ENCODE results near the gene MRNIP.

Gene MRNIP

GRCh38 chr5:179886190-179886911, 27.7 kb upstream of the MRNIP start:
- H3K4me1 ChIP-seq (ENCODE audit: insufficient read depth, low read length), result peaks cover 6% of the 10 kb centered on the region
- H3K9me3 ChIP-seq (ENCODE audit: low read length), result no peaks in the 10 kb centered on the region
- H3K4me3 ChIP-seq (ENCODE audit: low read depth in 1 of 2, low read length in 2 of 2), result no peak overlapping the region
- H3K9ac ChIP-seq (ENCODE audit: low read length), result no peak overlapping the region
- peaks cover 70% of the 10 kb centered on the region for H3K36me3 ChIP-seq (ENCODE audit: insufficient read depth, low read length)
- no peaks in the 10 kb centered on the region for H3K27me3 ChIP-seq (ENCODE audit: control insufficient read depth in 1 of 2, insufficient read depth in 2 of 2, low read length in 2 of 2)
- H3K27ac ChIP-seq (ENCODE audit: low read depth, low read length), result no peak overlapping the region

GRCh38 chr5:179885491-179886090, 27.0 kb upstream of the MRNIP start:
- H3K4me1 ChIP-seq (ENCODE audit: insufficient read depth, low read length), result peaks cover 6% of the 10 kb centered on the region
- H3K9ac ChIP-seq (ENCODE audit: low read length), result no peak overlapping the region
- no peaks in the 10 kb centered on the region for H3K9me3 ChIP-seq (ENCODE audit: low read length)
- H3K4me3 ChIP-seq (ENCODE audit: low read depth in 1 of 2, low read length in 2 of 2), result no peak overlapping the region
- H3K36me3 ChIP-seq (ENCODE audit: insufficient read depth, low read length), result peaks cover 63% of the 10 kb centered on the region
- H3K27me3 ChIP-seq (ENCODE audit: control insufficient read depth in 1 of 2, insufficient read depth in 2 of 2, low read length in 2 of 2), result no peaks in the 10 kb centered on the region
- no peak overlapping the region for H3K27ac ChIP-seq (ENCODE audit: low read depth, low read length)

GRCh38 chr5:179883163-179883562, 24.5 kb upstream of the MRNIP start:
- no peak overlapping the region for H3K9ac ChIP-seq (ENCODE audit: low read length)
- no peaks in the 10 kb centered on the region for H3K9me3 ChIP-seq (ENCODE audit: low read length)
- no peak overlapping the region for H3K27ac ChIP-seq (ENCODE audit: low read depth, low read length)
- H3K4me3 ChIP-seq (ENCODE audit: low read depth in 1 of 2, low read length in 2 of 2), result no peak overlapping the region
- H3K4me1 ChIP-seq (ENCODE audit: insufficient read depth, low read length), result peaks cover 6% of the 10 kb centered on the region
- H3K27me3 ChIP-seq (ENCODE audit: control insufficient read depth in 1 of 2, insufficient read depth in 2 of 2, low read length in 2 of 2), result no peaks in the 10 kb centered on the region
- H3K36me3 ChIP-seq (ENCODE audit: insufficient read depth, low read length), result peaks cover 57% of the 10 kb centered on the region

GRCh38 chr5:179882338-179882737, 23.7 kb upstream of the MRNIP start:
- no peaks in the 10 kb centered on the region for H3K9me3 ChIP-seq (ENCODE audit: low read length)
- H3K36me3 ChIP-seq (ENCODE audit: insufficient read depth, low read length), result peaks cover 56% of the 10 kb centered on the region
- no peaks in the 10 kb centered on the region for H3K27me3 ChIP-seq (ENCODE audit: control insufficient read depth in 1 of 2, insufficient read depth in 2 of 2, low read length in 2 of 2)
- H3K4me1 ChIP-seq (ENCODE audit: insufficient read depth, low read length), result peaks cover 6% of the 10 kb centered on the region
- H3K27ac ChIP-seq (ENCODE audit: low read depth, low read length), result no peak overlapping the region
- no peak overlapping the region for H3K9ac ChIP-seq (ENCODE audit: low read length)
- H3K4me3 ChIP-seq (ENCODE audit: low read depth in 1 of 2, low read length in 2 of 2), result no peak overlapping the region

GRCh38 chr5:179880848-179881590, 22.4 kb upstream of the MRNIP start:
- no peak overlapping the region for H3K9ac ChIP-seq (ENCODE audit: low read length)
- no peaks in the 10 kb centered on the region for H3K9me3 ChIP-seq (ENCODE audit: low read length)
- H3K36me3 ChIP-seq (ENCODE audit: insufficient read depth, low read length), result peaks cover 42% of the 10 kb centered on the region
- no peaks in the 10 kb centered on the region for H3K27me3 ChIP-seq (ENCODE audit: control insufficient read depth in 1 of 2, insufficient read depth in 2 of 2, low read length in 2 of 2)
- H3K4me3 ChIP-seq (ENCODE audit: low read depth in 1 of 2, low read length in 2 of 2), result no peak overlapping the region
- H3K27ac ChIP-seq (ENCODE audit: low read depth, low read length), result no peak overlapping the region
- peaks cover 1% of the 10 kb centered on the region for H3K4me1 ChIP-seq (ENCODE audit: insufficient read depth, low read length)

GRCh38 chr5:179880066-179880650, 21.5 kb upstream of the MRNIP start:
- Histone ChIP-seq H3K9me3 (ENCODE audit: low read length) (no peaks in the 10 kb centered on the region), H3K4me1 (ENCODE audit: insufficient read depth, low read length) (no peaks in the 10 kb centered on the region), H3K36me3 (ENCODE audit: insufficient read depth, low read length) (peaks cover 47% of the 10 kb centered on the region), H3K27ac (ENCODE audit: low read depth, low read length) (no peak overlapping the region), H3K4me3 (ENCODE audit: low read depth in 1 of 2, low read length in 2 of 2) (no peak overlapping the region), H3K9ac (ENCODE audit: low read length) (no peak overlapping the region), H3K27me3 (ENCODE audit: control insufficient read depth in 1 of 2, insufficient read depth in 2 of 2, low read length in 2 of 2) (no peaks in the 10 kb centered on the region)

- Histone ChIP-seq H3K9me3 (ENCODE audit: low read length) (no peaks in the 10 kb centered on the region), H3K27ac (ENCODE audit: low read depth, low read length) (no peak overlapping the region), H3K36me3 (ENCODE audit: insufficient read depth, low read length) (peaks cover 49% of the 10 kb centered on the region), H3K9ac (ENCODE audit: low read length) (no peak overlapping the region), H3K4me3 (ENCODE audit: low read depth in 1 of 2, low read length in 2 of 2) (no peak overlapping the region), H3K27me3 (ENCODE audit: control insufficient read depth in 1 of 2, insufficient read depth in 2 of 2, low read length in 2 of 2) (no peaks in the 10 kb centered on the region), H3K4me1 (ENCODE audit: insufficient read depth, low read length) (no peaks in the 10 kb centered on the region)
Measured at GRCh38 chr5:179879690-179880010, 21.0 kb upstream of the MRNIP start.

- Histone ChIP-seq H3K4me1 (ENCODE audit: insufficient read depth, low read length) (no peaks in the 10 kb centered on the region), H3K4me3 (ENCODE audit: low read depth in 1 of 2, low read length in 2 of 2) (no peak overlapping the region), H3K36me3 (ENCODE audit: insufficient read depth, low read length) (peaks cover 49% of the 10 kb centered on the region), H3K27me3 (ENCODE audit: control insufficient read depth in 1 of 2, insufficient read depth in 2 of 2, low read length in 2 of 2) (no peaks in the 10 kb centered on the region), H3K27ac (ENCODE audit: low read depth, low read length) (no peak overlapping the region), H3K9ac (ENCODE audit: low read length) (no peak overlapping the region), H3K9me3 (ENCODE audit: low read length) (no peaks in the 10 kb centered on the region)
Measured at GRCh38 chr5:179879003-179879689, 20.5 kb upstream of the MRNIP start.

GRCh38 chr5:179878222-179879002, 19.8 kb upstream of the MRNIP start:
- no peak overlapping the region for H3K9ac ChIP-seq (ENCODE audit: low read length)
- H3K4me1 ChIP-seq (ENCODE audit: insufficient read depth, low read length), result no peaks in the 10 kb centered on the region
- H3K36me3 ChIP-seq (ENCODE audit: insufficient read depth, low read length), result peaks cover 49% of the 10 kb centered on the region
- H3K27ac ChIP-seq (ENCODE audit: low read depth, low read length), result no peak overlapping the region
- H3K4me3 ChIP-seq (ENCODE audit: low read depth in 1 of 2, low read length in 2 of 2), result no peak overlapping the region
- no peaks in the 10 kb centered on the region for H3K27me3 ChIP-seq (ENCODE audit: control insufficient read depth in 1 of 2, insufficient read depth in 2 of 2, low read length in 2 of 2)
- H3K9me3 ChIP-seq (ENCODE audit: low read length), result no peaks in the 10 kb centered on the region

GRCh38 chr5:179876610-179876952, 18.0 kb upstream of the MRNIP start:
- Histone ChIP-seq H3K27ac (ENCODE audit: low read depth, low read length) (no peak overlapping the region), H3K4me1 (ENCODE audit: insufficient read depth, low read length) (no peaks in the 10 kb centered on the region), H3K27me3 (ENCODE audit: control insufficient read depth in 1 of 2, insufficient read depth in 2 of 2, low read length in 2 of 2) (no peaks in the 10 kb centered on the region), H3K9ac (ENCODE audit: low read length) (no peak overlapping the region), H3K9me3 (ENCODE audit: low read length) (no peaks in the 10 kb centered on the region), H3K4me3 (ENCODE audit: low read depth in 1 of 2, low read length in 2 of 2) (no peak overlapping the region), H3K36me3 (ENCODE audit: insufficient read depth, low read length) (peaks cover 59% of the 10 kb centered on the region)

Measured in muscle layer of colon (tissue), 2 donors.